AG09319 (cell line): ENCODE results near the gene NRG2.

Experiments
- DNase-seq: peaks from one replicate; pipeline ENCODE4 v3.0.0-alpha.2; 2010; ENCODE audit warnings: low read depth; ENCODE audit errors: extremely low read depth
- CTCF ChIP-seq: IDR thresholded peaks from 2 replicates; pipeline ENCODE4 v1.5.1; 2011; ENCODE audit warnings: low read depth, mild to moderate bottlenecking, inconsistent platforms, low read length, moderate library complexity

NRG2 gene

GRCh38 chr5:140033037-140033760, 9.9 kb downstream of the NRG2 start:
- no peak for TF ChIP-seq CTCF
- DNase-seq, result no peak

DNA sequence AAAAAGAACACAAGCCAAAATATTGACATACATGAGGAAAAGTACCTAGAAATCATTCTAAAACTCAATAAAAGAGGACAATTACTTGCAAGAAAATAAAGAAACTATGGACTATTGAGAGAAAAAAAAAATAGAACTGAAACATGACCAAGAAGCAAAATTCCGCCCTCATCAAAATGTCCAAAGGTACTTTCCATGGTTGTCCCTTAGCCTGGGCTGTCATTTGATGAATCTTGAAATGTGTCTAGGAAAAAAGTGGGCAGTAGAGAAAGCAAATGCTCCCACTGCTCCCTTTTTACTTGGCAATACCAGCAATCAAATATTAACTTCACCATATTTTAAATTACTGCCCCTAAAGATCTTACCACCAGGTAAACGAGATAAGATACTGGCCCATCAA, 10.8 kb downstream of the NRG2 start:
- TF ChIP-seq CTCF, result no peak
- DNase-seq, result no peak

- DNase-seq, result no peak
- no peak for TF ChIP-seq CTCF
Observed at GRCh38 chr5:140027807-140028206, 15.3 kb downstream of the NRG2 start.

- no peak for DNase-seq
Observed at GRCh38 chr5:140025736-140026135, 17.4 kb downstream of the NRG2 start.

GRCh38 chr5:140024928-140025327, 18.2 kb downstream of the NRG2 start:
- no peak for TF ChIP-seq CTCF
- no peak for DNase-seq

More at GRCh38 chr5:140025736-140026135, 17.4 kb downstream of the NRG2 start:
- TF ChIP-seq CTCF, result no peak

GRCh38 chr5:140023611-140024191, 19.4 kb downstream of the NRG2 start:
- no peak for TF ChIP-seq CTCF

GRCh38 chr5:140020601-140021177, 22.4 kb downstream of the NRG2 start:
- TF ChIP-seq CTCF, result no peak

More at GRCh38 chr5:140023611-140024191, 19.4 kb downstream of the NRG2 start:
- no peak for DNase-seq

More at GRCh38 chr5:140020601-140021177, 22.4 kb downstream of the NRG2 start:
- no peak for DNase-seq
